ENCODE measurements around the gene MAN1A1.

DNA sequence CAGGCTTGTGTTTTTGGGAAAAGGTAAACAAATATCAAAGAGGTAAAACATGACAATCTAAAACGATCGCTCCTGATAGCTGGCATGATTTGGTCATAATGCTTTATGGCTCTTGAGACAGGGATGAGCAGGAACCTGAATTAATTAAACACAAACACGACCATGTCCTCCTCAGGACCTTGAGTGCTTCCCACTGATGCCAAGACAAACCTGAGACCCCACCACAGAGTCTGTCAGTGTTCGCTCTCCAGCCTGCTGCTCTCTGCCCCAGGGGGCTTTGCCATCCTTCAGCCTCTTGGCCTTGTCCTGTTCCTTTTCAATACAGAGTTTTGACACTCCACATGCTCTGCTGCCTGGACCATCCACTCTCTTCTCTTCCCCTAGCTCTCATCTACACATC lies 119.4 kb downstream of the MAN1A1 start:
- no peak for TF ChIP-seq RFX5 (IDR thresholded peaks at IDR 0.05)
- TF ChIP-seq CEBPB (IDR thresholded peaks at IDR 0.05), result no peak
- no peak for TF ChIP-seq JUN (IDR thresholded peaks at IDR 0.05)
